ENCODE measurements around the gene AK4. TPM values are rescaled to one million over a fixed set of nuclear protein-coding genes. Genes with fewer than 3 reads are reported as not detected.

Gene AK4
- total RNA-seq, 1 experiment from 2014 or later, result 17.6 TPM

DNA sequence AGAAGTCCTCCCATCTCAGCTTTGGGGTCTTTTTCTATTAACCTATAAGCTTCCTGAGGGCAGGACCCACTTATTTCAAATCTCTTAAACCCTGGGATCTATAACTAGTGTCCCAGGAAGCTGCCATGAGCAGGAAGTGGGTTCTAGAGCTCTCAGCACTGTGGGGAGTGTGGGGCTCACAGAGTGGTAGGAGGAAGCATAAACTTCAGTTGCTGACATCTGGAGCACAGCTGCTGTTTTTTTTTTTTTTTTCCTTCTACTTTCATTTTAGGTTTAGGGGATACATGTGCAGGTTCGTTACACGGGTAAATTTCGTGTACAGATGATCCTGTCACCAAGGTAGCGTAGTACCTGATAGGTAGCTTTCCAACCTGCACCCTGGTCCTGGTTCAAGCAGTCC is 59.3 kb downstream of the AK4 start:
- no peak overlapping the region for H2AFZ ChIP-seq
- H3K9me3 ChIP-seq (ENCODE audit: insufficient read depth, low read depth), result no peaks in the 10 kb centered on the region
- no peaks in the 10 kb centered on the region for H3K9me2 ChIP-seq (ENCODE audit: insufficient read depth)
- DNase-seq, result no peak
- POLR2A ChIA-PET (ENCODE audit: unreplicated experiment), result no interaction called here
- H3K79me2 ChIP-seq (ENCODE audit: low read depth), result no peaks in the 10 kb centered on the region
- no peak overlapping the region for H3K4me2 ChIP-seq
- H3K4me3 ChIP-seq, result no peak overlapping the region
- H3K27me3 ChIP-seq (ENCODE audit: insufficient read depth, low read depth), result no peaks in the 10 kb centered on the region
- no peaks in the 10 kb centered on the region for H3K4me1 ChIP-seq (replicated peaks; ENCODE audit: insufficient read depth)
- H3F3A ChIP-seq (ENCODE audit: insufficient read depth, low read depth), result no peaks in the 10 kb centered on the region
- no TSS peak for BruUV-seq (replicated peaks)
- no peak overlapping the region for H3K27ac ChIP-seq
- H3K36me3 ChIP-seq (ENCODE audit: low read depth), result no peaks in the 10 kb centered on the region
- H4K20me1 ChIP-seq (ENCODE audit: insufficient read depth), result no peaks in the 10 kb centered on the region
- no peak for TF ChIP-seq EZH2 (IDR thresholded peaks at IDR 0.05; ENCODE audit: low read depth)
- TF ChIP-seq, protein P1, sequence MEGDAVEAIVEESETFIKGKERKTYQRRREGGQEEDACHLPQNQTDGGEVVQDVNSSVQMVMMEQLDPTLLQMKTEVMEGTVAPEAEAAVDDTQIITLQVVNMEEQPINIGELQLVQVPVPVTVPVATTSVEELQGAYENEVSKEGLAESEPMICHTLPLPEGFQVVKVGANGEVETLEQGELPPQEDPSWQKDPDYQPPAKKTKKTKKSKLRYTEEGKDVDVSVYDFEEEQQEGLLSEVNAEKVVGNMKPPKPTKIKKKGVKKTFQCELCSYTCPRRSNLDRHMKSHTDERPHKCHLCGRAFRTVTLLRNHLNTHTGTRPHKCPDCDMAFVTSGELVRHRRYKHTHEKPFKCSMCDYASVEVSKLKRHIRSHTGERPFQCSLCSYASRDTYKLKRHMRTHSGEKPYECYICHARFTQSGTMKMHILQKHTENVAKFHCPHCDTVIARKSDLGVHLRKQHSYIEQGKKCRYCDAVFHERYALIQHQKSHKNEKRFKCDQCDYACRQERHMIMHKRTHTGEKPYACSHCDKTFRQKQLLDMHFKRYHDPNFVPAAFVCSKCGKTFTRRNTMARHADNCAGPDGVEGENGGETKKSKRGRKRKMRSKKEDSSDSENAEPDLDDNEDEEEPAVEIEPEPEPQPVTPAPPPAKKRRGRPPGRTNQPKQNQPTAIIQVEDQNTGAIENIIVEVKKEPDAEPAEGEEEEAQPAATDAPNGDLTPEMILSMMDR (conservative IDR thresholded peaks at IDR 0.05), result no peak
- CTCF ChIA-PET, result no interaction called here
- intact Hi-C loops (cut with micrococcal nuclease; ENCODE audit: unreplicated experiment), result loop anchor here (5.0 kb wide), 1 partner anchor 60 kb away; the partner anchor contains the start of gene AK4

DNA sequence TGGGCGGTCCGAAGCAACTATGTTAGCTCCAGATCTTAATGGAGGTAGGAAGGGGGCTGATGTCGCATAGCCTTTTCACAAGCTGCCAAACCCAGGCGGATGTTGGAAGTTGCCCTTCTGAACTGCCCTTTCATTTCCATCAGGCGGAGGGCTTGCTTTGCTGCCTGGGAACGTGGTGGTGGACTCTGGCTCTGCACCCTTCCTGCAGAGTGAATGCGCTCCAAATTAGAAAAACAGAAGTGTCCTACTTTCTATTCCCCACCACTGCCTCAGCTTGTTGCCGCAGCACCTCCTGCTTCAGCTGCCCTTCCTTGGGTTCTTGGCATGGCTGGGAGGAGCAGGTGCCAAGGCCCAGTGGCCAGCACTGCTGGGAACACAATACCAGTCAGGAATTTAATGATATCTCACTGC is 60.6 kb downstream of the AK4 start:
- no TSS peak for BruUV-seq (replicated peaks)
- CTCF ChIA-PET, result interaction anchor here (0.5 to 1.7 kb wide), 6 partner anchors 38 to 479 kb away, joined by 3 to 11 read pairs (median 3); no protein-coding TSS in a partner anchor
- no peak overlapping the region for H3K4me2 ChIP-seq

DNA sequence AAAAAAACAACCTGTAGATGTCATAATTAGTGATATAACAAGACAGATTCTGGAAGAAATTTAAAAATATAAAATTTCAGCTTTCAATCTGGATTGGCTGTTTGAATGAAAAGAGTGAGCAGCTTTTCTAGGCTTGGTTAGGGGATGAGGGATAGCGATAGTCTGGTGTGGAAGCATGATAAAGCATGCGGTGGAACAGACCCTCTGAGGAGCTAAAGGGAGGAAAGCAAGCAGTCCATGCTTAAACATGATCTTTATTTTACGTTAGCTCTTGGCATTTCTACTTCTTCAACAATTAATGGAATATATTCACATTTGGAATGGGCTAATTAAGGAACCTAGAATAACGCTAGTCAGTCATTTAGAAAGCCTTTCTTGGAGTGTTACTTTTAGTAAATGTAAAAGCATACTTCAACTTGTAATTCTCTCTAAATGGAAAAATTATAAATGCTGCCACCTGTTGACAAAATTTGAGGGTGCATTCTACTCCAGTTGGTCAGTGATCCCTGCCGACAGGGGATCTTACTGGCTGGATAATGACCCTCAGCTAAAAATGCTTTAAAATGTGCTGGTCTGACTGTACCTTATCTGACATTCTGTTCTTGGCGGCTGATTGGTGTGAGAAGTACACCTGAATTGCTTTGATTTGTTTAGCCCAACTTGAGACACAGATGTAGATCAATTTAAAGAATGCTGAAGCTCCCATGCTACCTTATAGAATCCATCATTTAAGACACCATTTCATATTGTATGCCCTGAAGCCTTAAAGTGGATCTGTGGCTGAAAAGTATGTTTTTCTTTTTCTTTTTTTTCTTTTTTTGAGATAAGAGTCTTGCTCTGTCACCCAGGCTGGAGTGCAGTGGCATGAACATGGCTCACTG is 61.2 kb downstream of the AK4 start:
- no peak overlapping the region for H3K27ac ChIP-seq
- H3K4me2 ChIP-seq, result no peak overlapping the region
- H3K4me1 ChIP-seq (replicated peaks; ENCODE audit: insufficient read depth), result no peaks in the 10 kb centered on the region
- H3K9me2 ChIP-seq (ENCODE audit: insufficient read depth), result no peaks in the 10 kb centered on the region
- peak; percentile 37 to 42 for DNase-seq
- ChIA-PET CTCF (interaction anchor here (0.7 to 1.7 kb wide), 5 partner anchors 54 to 478 kb away, joined by 3 to 4 read pairs (median 3); no protein-coding TSS in a partner anchor), POLR2A (ENCODE audit: unreplicated experiment) (interaction anchor here (0.6 to 0.7 kb wide), 2 partner anchors 211 to 556 kb away, joined by 3 to 5 read pairs; no protein-coding TSS in a partner anchor)
- H3K9me3 ChIP-seq (ENCODE audit: insufficient read depth, low read depth), result no peaks in the 10 kb centered on the region
- H3K36me3 ChIP-seq (ENCODE audit: low read depth), result no peaks in the 10 kb centered on the region
- BruUV-seq (replicated peaks), result no TSS peak
- no peak overlapping the region for H3K4me3 ChIP-seq
- H2AFZ ChIP-seq, result no peak overlapping the region
- H4K20me1 ChIP-seq (ENCODE audit: insufficient read depth), result no peaks in the 10 kb centered on the region
- intact Hi-C loops (cut with micrococcal nuclease; ENCODE audit: unreplicated experiment), result loop anchor here (1.0 to 5.0 kb wide), 3 partner anchors 62 to 348 kb away; partner anchors contain the start of gene AK4
- no peak for TF ChIP-seq EZH2 (IDR thresholded peaks at IDR 0.05; ENCODE audit: low read depth)
- TF ChIP-seq, protein P1 (conservative IDR thresholded peaks at IDR 0.05), result peak; percentile 75
- H3F3A ChIP-seq (ENCODE audit: insufficient read depth, low read depth), result no peaks in the 10 kb centered on the region
- no peaks in the 10 kb centered on the region for H3K27me3 ChIP-seq (ENCODE audit: insufficient read depth, low read depth)
- no peaks in the 10 kb centered on the region for H3K79me2 ChIP-seq (ENCODE audit: low read depth)

More for the DNA sequence above, 60.6 kb downstream of the AK4 start:
- POLR2A ChIA-PET (ENCODE audit: unreplicated experiment), result no interaction called here
- H3K9me3 ChIP-seq (ENCODE audit: insufficient read depth, low read depth), result no peaks in the 10 kb centered on the region
- no peak overlapping the region for H3K4me3 ChIP-seq
- no peak for DNase-seq
- no peak overlapping the region for H2AFZ ChIP-seq
- H3K27me3 ChIP-seq (ENCODE audit: insufficient read depth, low read depth), result no peaks in the 10 kb centered on the region
- H3K79me2 ChIP-seq (ENCODE audit: low read depth), result no peaks in the 10 kb centered on the region
- no peaks in the 10 kb centered on the region for H4K20me1 ChIP-seq (ENCODE audit: insufficient read depth)
- H3K9me2 ChIP-seq (ENCODE audit: insufficient read depth), result no peaks in the 10 kb centered on the region
- no peaks in the 10 kb centered on the region for H3K36me3 ChIP-seq (ENCODE audit: low read depth)
- no peak overlapping the region for H3K27ac ChIP-seq
- H3K4me1 ChIP-seq (replicated peaks; ENCODE audit: insufficient read depth), result no peaks in the 10 kb centered on the region
- intact Hi-C loops (cut with micrococcal nuclease; ENCODE audit: unreplicated experiment), result loop anchor here (2.0 to 5.0 kb wide), 2 partner anchors 61 to 348 kb away; partner anchors contain the start of gene AK4
- TF ChIP-seq EZH2 (IDR thresholded peaks at IDR 0.05; ENCODE audit: low read depth), result no peak
- TF ChIP-seq, protein P1 (conservative IDR thresholded peaks at IDR 0.05), result no peak
- no peaks in the 10 kb centered on the region for H3F3A ChIP-seq (ENCODE audit: insufficient read depth, low read depth)

All from PC-9 (cell line).